Panc1 (cell line): ENCODE results near the gene KIF25. TPM values are rescaled to one million over a fixed set of nuclear protein-coding genes. Genes with fewer than 3 reads are reported as not detected.

Experiments used
- ATAC-seq: fragments of 200-7000 bp; cut with Tn5 transposase; 2 replicates; pipeline ENCODE4 v1.9.1; 2020; ENCODE audit warnings: mild to moderate bottlenecking, moderate library complexity
- BruUV-seq: library from RNA; stranded (reverse); fragments of 400-500 nt; replicated peaks from 2 replicates; lab custom pipeline; 2021; lab: Mats Ljungman, UMichigan
- CTCF ChIA-PET: fragments of 300-600 bp; sonication (Branson Sonifier 250); formaldehyde crosslinking; loops from one replicate; lab custom pipeline; 2022; ENCODE audit warnings: antibody characterized with exemption; lab: Charles Lee
- POLR2A ChIA-PET: fragments of 300-600 bp; sonication (Branson Sonifier 250); formaldehyde crosslinking; loops from one replicate; lab custom pipeline; 2022; ENCODE audit warnings: antibody characterized with exemption; lab: Charles Lee
- DNase-seq: peaks from one replicate; pipeline ENCODE4 v3.0.0-alpha.2; 2010; ENCODE audit warnings: low read depth, low spot score
- H3K27ac ChIP-seq: 2 replicates; pipeline ENCODE4 v1.5.1; 2011; ENCODE audit warnings: mild to moderate bottlenecking, low read length, inconsistent platforms
- H3K27me3 ChIP-seq: fragments of 200-500 bp; sonication (Bioruptor generic); 2 replicates; pipeline ENCODE4 v1.6.0; 2014; ENCODE audit warnings: low read length, inconsistent platforms; ENCODE audit not compliant: control insufficient read depth, insufficient read depth
- H3K36me3 ChIP-seq: fragments of 200-500 bp; sonication (Bioruptor generic); 2 replicates; pipeline ENCODE4 v1.5.1; 2014; ENCODE audit warnings: inconsistent platforms, mild to moderate bottlenecking, low read length, moderate library complexity; ENCODE audit not compliant: control insufficient read depth, insufficient read depth
- H3K4me1 ChIP-seq: 2 replicates; pipeline ENCODE4 v1.5.1; 2011; ENCODE audit warnings: inconsistent platforms, mild to moderate bottlenecking, low read length, moderate library complexity; ENCODE audit not compliant: control insufficient read depth, insufficient read depth
- H3K4me3 ChIP-seq, 2 experiments: 2 replicates each; pipeline ENCODE4 v1.5.1; 2011 to 2012; ENCODE audit warnings: low read depth in 2 of 2, low read length in 2 of 2, mild to moderate bottlenecking in 2 of 2, inconsistent platforms in 1 of 2, moderate library complexity in 1 of 2
- H3K9me3 ChIP-seq: fragments of 200-500 bp; sonication (Bioruptor generic); 2 replicates; pipeline ENCODE4 v1.5.1; 2014; ENCODE audit warnings: low read depth, mild to moderate bottlenecking, inconsistent platforms, low read length, moderate library complexity; ENCODE audit not compliant: control insufficient read depth, insufficient read depth
- CTCF ChIP-seq: fragments of 450-650 bp; IDR thresholded peaks from 2 replicates; pipeline ENCODE4 v1.5.1; 2017; ENCODE audit warnings: mild to moderate bottlenecking
- POLR2AphosphoS5 ChIP-seq: IDR thresholded peaks from 2 replicates; pipeline ENCODE4 v1.6.1; 2012; ENCODE audit warnings: mild to moderate bottlenecking, low read depth, low read length, moderate library complexity
- REST ChIP-seq, 2 experiments: IDR thresholded peaks; 2 replicates each; pipeline ENCODE4 v1.6.1; 2011 to 2012; ENCODE audit warnings: low read depth in 2 of 2, control low read depth in 1 of 2, low read length in 1 of 2, mild to moderate bottlenecking in 1 of 2, moderate library complexity in 1 of 2; ENCODE audit not compliant: insufficient read depth in 1 of 2
- SIN3A ChIP-seq: IDR thresholded peaks from 2 replicates; pipeline ENCODE4 v1.6.1; 2012; ENCODE audit warnings: low read depth, mild to moderate bottlenecking, low read length, moderate library complexity, borderline replicate concordance; ENCODE audit not compliant: insufficient read depth
- TCF7L2 ChIP-seq: IDR thresholded peaks from 2 replicates; pipeline ENCODE4 v1.6.1; 2011; ENCODE audit warnings: mild to moderate bottlenecking, low read depth, low read length, inconsistent platforms
- in situ Hi-C: cut with HindIII; loops from 2 replicates; pipeline ENCODE4 v1.10.0; 2016; ENCODE audit warnings: low sequenced_read_pairs, low pct_unique_long_range_greater_than_20kb
- intact Hi-C: fragments of 100-400 bp; cut with micrococcal nuclease; formaldehyde crosslinking; loops from one replicate; pipeline ENCODE4 v1.10.0; 2022; ENCODE audit not compliant: unreplicated experiment
- total RNA-seq: library from RNA; stranded (reverse); gene quantifications from one replicate; pipeline ENCODE4 v1.2.1, GENCODE V29; 2021; ENCODE audit not compliant: unreplicated experiment

The KIF25 gene
- total RNA-seq, 1 experiment from 2014 or later = 0.44 TPM

GRCh38 chr6:167996424-167997199 is 859 bp upstream of the KIF25 start:
- H3K27ac ChIP-seq = 0 out of 2 replicates have a peak overlapping the region, but pooled peaks have one; percentile 1
- peak overlapping the region in 1 of 2 experiments; percentile 24; a peak in 1 of 4 replicates for H3K4me3 ChIP-seq
- intact Hi-C loops = no loop called here
- in situ Hi-C loops = no loop called here
- H3K27me3 ChIP-seq = no peaks in the 10 kb centered on the region
- ATAC-seq (0 out of 2 replicates have a peak, but pooled peaks have one; percentile 47), DNase-seq (no peak)
- H3K4me1 ChIP-seq = peaks cover 22% of the 10 kb centered on the region
- ChIA-PET POLR2A (no interaction called here), CTCF (no interaction called here)
- TF ChIP-seq TCF7L2 = no peak
- no peak for TF ChIP-seq SIN3A
- no peak for TF ChIP-seq POLR2AphosphoS5
- TF ChIP-seq CTCF = no peak
- no peak for TF ChIP-seq REST (IDR thresholded peaks at IDR 0.05; ENCODE audit: insufficient read depth in 1 of 2, low read depth in 2 of 2, low read length in 1 of 2)
- H3K9me3 ChIP-seq = no peaks in the 10 kb centered on the region
- no peaks in the 10 kb centered on the region for H3K36me3 ChIP-seq
- no TSS peak for BruUV-seq

- ATAC-seq (no peak), DNase-seq (no peak)
- in situ Hi-C loops = no loop called here
- intact Hi-C loops = no loop called here
- POLR2A ChIA-PET = no interaction called here
- BruUV-seq = no TSS peak
- H3K4me1 ChIP-seq = peaks cover 22% of the 10 kb centered on the region
- H3K9me3 ChIP-seq = no peaks in the 10 kb centered on the region
- peak overlapping the region; percentile 3; the same call in 1 of the 2 replicates for H3K27ac ChIP-seq
- H3K36me3 ChIP-seq = no peaks in the 10 kb centered on the region
- TF ChIP-seq TCF7L2 = no peak
- TF ChIP-seq REST (IDR thresholded peaks at IDR 0.05; ENCODE audit: insufficient read depth in 1 of 2, low read depth in 2 of 2, low read length in 1 of 2) = no peak
- no peak for TF ChIP-seq CTCF
- TF ChIP-seq POLR2AphosphoS5 = no peak
- no peak for TF ChIP-seq SIN3A
- no peak overlapping the region for H3K4me3 ChIP-seq
- H3K27me3 ChIP-seq = no peaks in the 10 kb centered on the region
- CTCF ChIA-PET = interaction anchor here (0.6 kb wide), 2 partner anchors 19 to 35 kb away, joined by 3 read pairs; no protein-coding TSS in a partner anchor
These were observed 744 bp downstream of the KIF25 start for GRCh38 chr6:167998215-167998614.
